Chondrocyte (in vitro differentiated cells): ENCODE measurements around the gene FXYD7. TPM values are rescaled to one million over a fixed set of nuclear protein-coding genes. Genes with fewer than 3 reads are reported as not detected.

ENCODE experiments used
- DNase-seq: peaks from one replicate; pipeline ENCODE4 v3.0.0; 2021; ENCODE audit warnings: mixed read lengths, low spot score
- H3K27ac Mint-ChIP-seq: one replicate; pipeline ENCODE4 v1.8.0; 2021; ENCODE audit warnings: mild to moderate bottlenecking, moderate library complexity, mixed read lengths; ENCODE audit not compliant: unreplicated experiment
- H3K27me3 Mint-ChIP-seq: 2 replicates; pipeline ENCODE4 v1.8.0; 2021; ENCODE audit warnings: low read depth, mixed read lengths
- H3K36me3 Mint-ChIP-seq: 2 replicates; pipeline ENCODE4 v1.8.0; 2021; ENCODE audit warnings: low read depth, mixed read lengths
- H3K4me1 Mint-ChIP-seq: 2 replicates; pipeline ENCODE4 v1.8.0; 2021; ENCODE audit warnings: low read depth, mild to moderate bottlenecking, mixed read lengths
- H3K4me3 Mint-ChIP-seq: one replicate; pipeline ENCODE4 v1.8.0; 2021; ENCODE audit warnings: mild to moderate bottlenecking, moderate library complexity, mixed read lengths; ENCODE audit not compliant: unreplicated experiment
- H3K9me3 Mint-ChIP-seq: 2 replicates; pipeline ENCODE4 v1.8.0; 2021; ENCODE audit warnings: low read depth, mixed read lengths
- total RNA-seq: library from RNA; stranded (reverse); gene quantifications from 3 replicates; pipeline ENCODE4 v1.2.1, GENCODE V29; 2021
- TF ChIP-seq, protein P1 (sequence below): fragments of 200-600 bp; sonication (generic); IDR thresholded peaks from 2 replicates; pipeline ENCODE4 v1.5.0; 2021; ENCODE audit warnings: antibody characterized with exemption, mild to moderate bottlenecking, moderate library complexity

The FXYD7 gene
- total RNA-seq, 1 donor from 2014 or later: not detected

DNA sequence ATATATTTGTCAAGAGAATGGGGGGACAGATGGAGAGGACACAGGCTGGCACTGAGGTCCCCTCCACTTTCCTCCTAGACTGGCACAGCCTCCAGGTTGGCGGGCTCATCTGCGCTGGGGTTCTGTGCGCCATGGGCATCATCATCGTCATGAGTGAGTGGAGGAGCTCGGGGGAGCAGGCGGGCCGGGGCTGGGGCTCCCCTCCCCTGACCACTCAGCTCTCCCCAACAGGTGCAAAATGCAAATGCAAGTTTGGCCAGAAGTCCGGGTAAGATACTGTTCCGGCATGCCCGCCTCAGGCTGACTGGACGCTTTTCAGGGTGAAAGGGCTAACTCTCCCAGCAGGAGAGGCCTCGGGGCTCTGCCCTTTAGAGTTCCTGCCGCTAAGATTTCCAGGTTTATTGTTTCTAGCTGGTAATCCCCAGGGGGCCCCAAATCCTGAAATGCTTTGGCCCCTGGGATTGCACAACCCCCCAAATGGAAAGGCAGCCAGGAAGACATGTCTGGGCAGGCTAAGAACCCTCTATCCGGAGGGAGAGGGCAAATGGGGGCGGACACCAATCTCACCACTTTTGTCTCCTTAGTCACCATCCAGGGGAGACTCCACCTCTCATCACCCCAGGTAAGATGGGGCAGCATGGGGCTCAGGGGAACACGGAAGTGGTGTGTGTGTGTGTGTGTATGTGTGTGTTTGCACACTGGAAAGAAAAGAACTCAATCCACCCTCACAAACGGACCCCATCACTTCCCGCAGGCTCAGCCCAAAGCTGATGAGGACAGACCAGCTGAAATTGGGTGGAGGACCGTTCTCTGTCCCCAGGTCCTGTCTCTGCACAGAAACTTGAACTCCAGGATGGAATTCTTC, 20.1 kb upstream of the FXYD7 start:
- peaks cover 5% of the 10 kb centered on the region for H3K27me3 Mint-ChIP-seq
- H3K4me1 Mint-ChIP-seq: peaks cover 15% of the 10 kb centered on the region
- H3K27ac Mint-ChIP-seq: no peak overlapping the region
- no peaks in the 10 kb centered on the region for H3K36me3 Mint-ChIP-seq
- no peaks in the 10 kb centered on the region for H3K9me3 Mint-ChIP-seq
- DNase-seq: no peak
- TF ChIP-seq, protein P1, sequence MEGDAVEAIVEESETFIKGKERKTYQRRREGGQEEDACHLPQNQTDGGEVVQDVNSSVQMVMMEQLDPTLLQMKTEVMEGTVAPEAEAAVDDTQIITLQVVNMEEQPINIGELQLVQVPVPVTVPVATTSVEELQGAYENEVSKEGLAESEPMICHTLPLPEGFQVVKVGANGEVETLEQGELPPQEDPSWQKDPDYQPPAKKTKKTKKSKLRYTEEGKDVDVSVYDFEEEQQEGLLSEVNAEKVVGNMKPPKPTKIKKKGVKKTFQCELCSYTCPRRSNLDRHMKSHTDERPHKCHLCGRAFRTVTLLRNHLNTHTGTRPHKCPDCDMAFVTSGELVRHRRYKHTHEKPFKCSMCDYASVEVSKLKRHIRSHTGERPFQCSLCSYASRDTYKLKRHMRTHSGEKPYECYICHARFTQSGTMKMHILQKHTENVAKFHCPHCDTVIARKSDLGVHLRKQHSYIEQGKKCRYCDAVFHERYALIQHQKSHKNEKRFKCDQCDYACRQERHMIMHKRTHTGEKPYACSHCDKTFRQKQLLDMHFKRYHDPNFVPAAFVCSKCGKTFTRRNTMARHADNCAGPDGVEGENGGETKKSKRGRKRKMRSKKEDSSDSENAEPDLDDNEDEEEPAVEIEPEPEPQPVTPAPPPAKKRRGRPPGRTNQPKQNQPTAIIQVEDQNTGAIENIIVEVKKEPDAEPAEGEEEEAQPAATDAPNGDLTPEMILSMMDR: no peak
- H3K4me3 Mint-ChIP-seq: no peak overlapping the region

DNA sequence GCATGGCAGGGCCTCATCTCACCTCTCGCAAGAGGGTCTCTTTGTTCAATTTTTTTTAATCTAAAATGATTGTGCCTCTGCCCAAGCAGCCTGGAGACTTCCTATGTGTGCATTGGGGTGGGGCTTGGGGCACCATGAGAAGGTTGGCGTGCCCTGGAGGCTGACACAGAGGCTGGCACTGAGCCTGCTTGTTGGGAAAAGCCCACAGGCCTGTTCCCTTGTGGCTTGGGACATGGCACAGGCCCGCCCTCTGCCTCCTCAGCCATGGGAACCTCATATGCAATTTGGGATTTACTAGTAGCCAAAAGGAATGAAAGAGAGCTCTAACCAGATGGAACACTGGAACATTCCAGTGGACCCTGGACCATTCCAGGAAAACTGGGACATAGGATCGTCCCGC, 19.5 kb upstream of the FXYD7 start:
- Mint-ChIP-seq H3K27me3 (peaks cover 5% of the 10 kb centered on the region), H3K4me3 (no peak overlapping the region), H3K36me3 (no peaks in the 10 kb centered on the region), H3K9me3 (no peaks in the 10 kb centered on the region), H3K4me1 (peaks cover 15% of the 10 kb centered on the region), H3K27ac (no peak overlapping the region)
- DNase-seq: no peak
- TF ChIP-seq, protein P1: no peak

DNA sequence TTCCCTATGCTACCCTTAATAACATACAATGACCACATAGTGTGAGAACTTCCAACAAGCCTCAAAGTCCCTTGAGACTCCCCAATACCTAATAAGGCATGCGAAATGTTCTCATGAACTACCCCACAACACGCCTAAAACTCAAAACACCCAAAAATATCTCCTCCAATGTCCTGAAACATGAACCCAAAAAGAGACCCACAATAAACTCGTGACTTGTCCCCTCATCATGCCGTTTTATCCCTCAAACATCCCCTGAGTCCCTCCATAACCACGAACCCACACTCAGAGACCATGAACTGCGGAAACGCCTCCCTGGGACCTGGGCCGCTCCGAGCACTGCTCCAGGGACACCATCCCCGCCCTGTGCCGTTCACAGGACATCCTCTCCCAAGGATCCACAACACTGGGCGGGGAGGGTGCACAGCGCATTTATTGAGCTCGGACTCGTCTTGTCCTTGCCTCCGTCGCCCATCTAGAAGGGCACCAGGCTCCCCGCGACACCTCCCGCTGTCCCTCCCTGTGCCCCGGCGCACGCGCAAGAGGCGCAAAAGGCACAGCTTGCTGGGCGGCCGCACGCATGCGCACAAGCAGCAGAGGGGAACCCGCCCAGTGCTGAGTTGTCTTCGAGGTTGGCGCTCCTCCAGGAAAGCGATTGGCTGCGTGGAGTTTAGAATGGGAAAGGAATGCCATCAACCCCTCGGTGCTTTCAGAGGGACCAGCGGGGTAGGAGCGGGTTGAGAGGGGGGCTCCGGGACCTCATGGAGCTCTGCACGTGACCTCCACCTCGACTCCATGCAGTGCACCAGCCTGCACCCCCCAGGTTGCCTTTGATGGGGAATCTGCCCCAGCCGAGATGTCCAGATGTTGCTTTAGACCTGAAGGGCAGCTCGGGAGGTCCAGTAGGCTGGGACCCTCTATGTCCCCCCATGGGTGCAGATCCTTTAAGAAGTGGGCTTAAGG, 18.7 kb upstream of the FXYD7 start:
- DNase-seq: no peak
- H3K36me3 Mint-ChIP-seq: no peaks in the 10 kb centered on the region
- no peak overlapping the region for H3K4me3 Mint-ChIP-seq
- H3K9me3 Mint-ChIP-seq: no peaks in the 10 kb centered on the region
- peaks cover 9% of the 10 kb centered on the region for H3K27me3 Mint-ChIP-seq
- TF ChIP-seq, protein P1: no peak
- H3K4me1 Mint-ChIP-seq: peaks cover 15% of the 10 kb centered on the region
- no peak overlapping the region for H3K27ac Mint-ChIP-seq

DNA sequence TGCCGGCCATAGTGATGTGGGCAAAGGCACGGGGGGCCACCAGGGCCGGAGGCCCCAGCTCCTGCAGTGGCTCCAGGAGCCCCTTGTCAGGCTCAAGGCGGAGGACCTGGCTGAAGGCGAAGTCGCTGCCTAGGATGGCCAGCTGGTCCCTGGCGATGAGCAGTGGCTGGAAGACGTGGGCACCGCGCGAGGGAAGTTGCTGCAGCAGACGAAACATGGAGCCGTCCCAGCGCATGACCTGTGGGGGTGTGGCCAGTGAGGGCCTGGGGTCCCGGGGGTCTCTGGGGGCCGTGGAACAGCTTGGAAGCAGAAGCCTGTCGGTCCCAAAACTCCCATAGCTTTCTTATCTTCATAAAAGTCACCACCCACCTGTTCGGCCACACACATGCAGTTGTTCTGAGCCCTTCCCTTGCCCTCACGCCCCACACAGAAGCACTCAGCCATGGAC, 17.8 kb upstream of the FXYD7 start:
- TF ChIP-seq, protein P1: no peak
- H3K4me3 Mint-ChIP-seq: no peak overlapping the region
- no peaks in the 10 kb centered on the region for H3K36me3 Mint-ChIP-seq
- no peak for DNase-seq
- H3K27ac Mint-ChIP-seq: no peak overlapping the region
- peaks cover 14% of the 10 kb centered on the region for H3K4me1 Mint-ChIP-seq
- no peaks in the 10 kb centered on the region for H3K9me3 Mint-ChIP-seq
- peaks cover 9% of the 10 kb centered on the region for H3K27me3 Mint-ChIP-seq
